Motor neuron (in vitro differentiated cells): ENCODE measurements around the gene RAB25. TPM values are rescaled to one million over a fixed set of nuclear protein-coding genes. Genes with fewer than 3 reads are reported as not detected.

Experiments
- ATAC-seq, 8 experiments: fragments of 200-7000 bp; cut with Tn5 transposase; replicated peaks in 6 of 8; 2 replicates each; pipeline ENCODE4 v1.8.0; 2021; ENCODE audit warnings: mild to moderate bottlenecking in 8 of 8, moderate library complexity in 8 of 8
- H3K27ac ChIP-seq, 2 donors: fragments of 250-450 bp; sonication (Bioruptor Pico); 2 replicates each; pipeline ENCODE4 v1.9.0; 2021; ENCODE audit warnings: antibody characterized with exemption in 2 of 2, mild to moderate bottlenecking in 2 of 2, moderate library complexity in 1 of 2
- H3K4me1 ChIP-seq, 2 donors: fragments of 250-450 bp; sonication (Bioruptor Pico); replicated peaks in 1 of 2; 2 replicates each; pipeline ENCODE4 v1.6.1; 2021; ENCODE audit warnings: antibody characterized with exemption in 2 of 2, mild to moderate bottlenecking in 2 of 2, moderate library complexity in 1 of 2
- H3K4me3 ChIP-seq, 5 donors: fragments of 250-450 bp; sonication (Bioruptor Pico); 2 replicates each; pipeline ENCODE4 v1.9.0; 2021; ENCODE audit warnings: antibody characterized with exemption in 5 of 5, mild to moderate bottlenecking in 5 of 5, moderate library complexity in 4 of 5
- WGBS, 10 experiments: fragments of 450-650 bp; shearing (Covaris generic); methylation state at CpG; one replicate each; pipeline ENCODE4 v1.0.0; 2022; 5-methylcytosine and 5-hydroxymethylcytosine counted together
- in situ Hi-C, 9 experiments: fragments of 400-800 bp; cut with MboI; loops; one replicate each; pipeline ENCODE4 v1.15.0; 2021; ENCODE audit warnings: low sequenced_read_pairs in 9 of 9, low pct_unique_long_range_greater_than_20kb in 2 of 9; ENCODE audit not compliant: unreplicated experiment in 9 of 9
- total RNA-seq, 8 experiments: library from RNA; unstranded; fragments of 300-600 nt; gene quantifications; 2 replicates each; pipeline versions ENCODE4 v1.2.3 to v1.2.4, GENCODE V29; 2022

The RAB25 gene
- total RNA-seq, 8 experiments from 2014 or later = 0.50 to 1.3 (median 1.1) TPM; not detected in 3

- WGBS, 10 experiments = 37 to 100% (median 80%) methylated on average over 1 to 3 of the region's 3 CpGs; no CpG with 5 or more reads in 5 of the 10 experiments
- no peak overlapping the region for H3K4me3 ChIP-seq
- ATAC-seq = peak in 5 of 8 experiments; percentile 5 to 15 (median 6)
- in situ Hi-C loops = no loop called here
- H3K4me1 ChIP-seq = peaks cover 15 to 46% of the 10 kb centered on the region in 2 donors
- H3K27ac ChIP-seq = no peak overlapping the region
Observed at GRCh38 chr1:156119503-156120209, 58.7 kb downstream of the RAB25 start.

Other genes with a start within 250 kb of the RAB25 start
- gene GON4L, start 203.9 kb upstream of the RAB25 start, total RNA-seq = 10 to 100 TPM; 21.3 to 71.5 (median 42.9) TPM
- 100 to 1,000 TPM in 5 of 8 experiments, 1 to 10 TPM in 3; 1.3 to 260 (median 174) TPM for gene SYT11, start 201.6 kb upstream of the RAB25 start, total RNA-seq
- 10 to 100 TPM; 15.4 to 41.8 (median 28.1) TPM for gene RIT1, start 149.8 kb upstream of the RAB25 start, total RNA-seq
- 10 to 100 TPM; 37.4 to 89.4 (median 62.4) TPM for gene KHDC4, start 126.7 kb upstream of the RAB25 start, total RNA-seq
- gene RXFP4, start 119.5 kb upstream of the RAB25 start, total RNA-seq = 1 to 10 TPM in 4 of 8 experiments, under 1 TPM in 2, not detected in 2; 0.87 to 2.3 (median 1.5) TPM
- 100 to 1,000 TPM in 1 of 8 experiments, 10 to 100 TPM in 7; 44.9 to 112 (median 73.5) TPM for gene ARHGEF2, start 82.6 kb upstream of the RAB25 start, total RNA-seq
- gene SSR2, start 40.2 kb upstream of the RAB25 start, total RNA-seq = 100 to 1,000 TPM; 199 to 383 (median 327) TPM
- 10 to 100 TPM; 22.7 to 51.1 (median 35.0) TPM for gene UBQLN4, start 7.4 kb upstream of the RAB25 start, total RNA-seq
- gene LAMTOR2, start 6.4 kb upstream of the RAB25 start, total RNA-seq = 100 to 1,000 TPM in 5 of 8 experiments, 10 to 100 TPM in 3; 85.2 to 166 (median 102) TPM
- 10 to 100 TPM in 7 of 8 experiments, 1 to 10 TPM in 1; 1.2 to 92.3 (median 33.9) TPM for gene MEX3A, start 21.3 kb downstream of the RAB25 start, total RNA-seq
- gene LMNA, start 53.6 kb downstream of the RAB25 start, total RNA-seq = 100 to 1,000 TPM in 3 of 8 experiments, 10 to 100 TPM in 5; 29.8 to 370 (median 68.0) TPM
- 1 to 10 TPM in 7 of 8 experiments, under 1 TPM in 1; 0.85 to 6.1 (median 2.7) TPM for gene SEMA4A, start 92.4 kb downstream of the RAB25 start, total RNA-seq
- 10 to 100 TPM; 16.5 to 26.8 (median 20.9) TPM for gene SLC25A44, start 132.9 kb downstream of the RAB25 start, total RNA-seq
- gene PMF1, start 151.8 kb downstream of the RAB25 start, total RNA-seq = 100 to 1,000 TPM in 1 of 8 experiments, 10 to 100 TPM in 7; 19.8 to 131 (median 46.3) TPM
- 1 to 10 TPM in 3 of 8 experiments, under 1 TPM in 5; 0.36 to 2.6 (median 0.93) TPM for gene BGLAP, start 181.0 kb downstream of the RAB25 start, total RNA-seq
- 1 to 10 TPM in 7 of 8 experiments, under 1 TPM in 1; 0.61 to 8.6 (median 2.6) TPM for gene PAQR6, start 186.9 kb downstream of the RAB25 start, total RNA-seq
- 10 to 100 TPM; 34.5 to 78.8 (median 62.7) TPM for gene SMG5, start 221.7 kb downstream of the RAB25 start, total RNA-seq
- gene TMEM79, start 223.2 kb downstream of the RAB25 start, total RNA-seq = 1 to 10 TPM; 3.1 to 6.5 (median 4.8) TPM
- gene GLMP, start 234.5 kb downstream of the RAB25 start, total RNA-seq = 100 to 1,000 TPM in 1 of 8 experiments, 10 to 100 TPM in 7; 16.3 to 138 (median 33.0) TPM
- gene VHLL, start 238.1 kb downstream of the RAB25 start, total RNA-seq = 1 to 10 TPM in 1 of 8 experiments, under 1 TPM in 5, not detected in 2; 0.46 to 1.4 (median 0.67) TPM